ENCODE results near the gene ERBB4. TPM values are rescaled to one million over a fixed set of nuclear protein-coding genes. Genes with fewer than 3 reads are reported as not detected.

Gene ERBB4
- total RNA-seq, 1 experiment from 2014 or later: 2.9 TPM

DNA sequence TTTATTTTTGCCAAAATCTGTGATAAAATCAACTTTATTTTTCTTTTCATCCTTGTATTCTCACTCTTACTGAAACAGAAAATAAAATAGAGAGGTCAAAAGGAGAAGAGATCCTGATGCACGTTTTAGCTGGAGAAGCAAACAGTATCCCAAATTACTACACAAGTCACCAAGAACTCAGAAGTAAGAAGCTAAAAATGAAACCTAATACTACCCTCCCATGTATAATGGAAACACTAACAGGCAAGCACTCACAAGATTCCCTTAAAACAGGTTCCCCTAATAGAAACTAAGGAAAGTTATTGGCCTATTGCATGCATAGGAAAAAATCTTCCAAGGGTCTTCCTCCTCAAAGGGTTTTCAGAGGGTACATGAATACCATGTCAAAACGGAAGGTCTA, 927.0 kb downstream of the ERBB4 start:
- intact Hi-C loops (cut with micrococcal nuclease; ENCODE audit: unreplicated experiment): no loop called here
- H3K27ac Mint-ChIP-seq (ENCODE audit: unreplicated experiment): no peak overlapping the region
- CTCF ChIA-PET: no interaction called here
- H3K4me3 Mint-ChIP-seq (ENCODE audit: low read depth, unreplicated experiment): no peak overlapping the region
- DNase-seq: no peak
- no peaks in the 10 kb centered on the region for H3K27me3 Mint-ChIP-seq (ENCODE audit: unreplicated experiment)
- TF ChIP-seq CTCF (IDR thresholded peaks at IDR 0.05; ENCODE audit: unreplicated experiment): no peak
- no peaks in the 10 kb centered on the region for H3K4me1 Mint-ChIP-seq (ENCODE audit: low read depth, unreplicated experiment)
- H3K36me3 Mint-ChIP-seq (ENCODE audit: insufficient read depth, unreplicated experiment): no peaks in the 10 kb centered on the region
- BruUV-seq (replicated peaks): no TSS peak
- H3K9me3 Mint-ChIP-seq (ENCODE audit: low read depth, unreplicated experiment): peaks cover 7% of the 10 kb centered on the region

DNA sequence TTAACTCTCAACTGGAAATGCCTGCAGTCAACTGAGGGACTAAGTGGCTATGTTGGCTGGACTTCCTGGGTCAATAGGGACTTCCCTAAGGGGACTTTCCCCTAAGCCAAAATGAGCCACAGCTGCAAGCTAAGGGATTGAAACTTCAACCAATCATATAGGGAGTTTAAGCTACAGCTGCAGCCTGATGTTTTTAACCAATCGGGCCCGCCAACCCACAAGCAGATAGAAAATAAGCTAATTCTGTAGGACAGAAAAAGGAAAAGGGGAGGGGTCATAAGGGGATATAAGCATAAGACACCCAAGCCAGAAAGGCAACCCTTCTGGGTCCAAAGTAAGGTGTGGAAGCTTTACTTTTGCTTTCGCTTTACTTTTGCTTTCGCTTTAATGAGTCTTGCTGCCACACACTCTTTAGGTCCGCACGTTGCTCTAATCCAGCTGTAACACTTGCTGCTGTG, 927.5 kb downstream of the ERBB4 start:
- peaks cover 7% of the 10 kb centered on the region for H3K9me3 Mint-ChIP-seq (ENCODE audit: low read depth, unreplicated experiment)
- DNase-seq: no peak
- no peak overlapping the region for H3K4me3 Mint-ChIP-seq (ENCODE audit: low read depth, unreplicated experiment)
- intact Hi-C loops (cut with micrococcal nuclease; ENCODE audit: unreplicated experiment): no loop called here
- H3K4me1 Mint-ChIP-seq (ENCODE audit: low read depth, unreplicated experiment): no peaks in the 10 kb centered on the region
- TF ChIP-seq CTCF (IDR thresholded peaks at IDR 0.05; ENCODE audit: unreplicated experiment): no peak
- no peaks in the 10 kb centered on the region for H3K27me3 Mint-ChIP-seq (ENCODE audit: unreplicated experiment)
- CTCF ChIA-PET: no interaction called here
- BruUV-seq (replicated peaks): no TSS peak
- H3K36me3 Mint-ChIP-seq (ENCODE audit: insufficient read depth, unreplicated experiment): no peaks in the 10 kb centered on the region
- no peak overlapping the region for H3K27ac Mint-ChIP-seq (ENCODE audit: unreplicated experiment)

GRCh38 chr2:211609127-211609526, 929.5 kb downstream of the ERBB4 start:
- BruUV-seq (replicated peaks): no TSS peak
- Mint-ChIP-seq H3K4me1 (ENCODE audit: low read depth, unreplicated experiment) (no peaks in the 10 kb centered on the region), H3K9me3 (ENCODE audit: low read depth, unreplicated experiment) (peaks cover 7% of the 10 kb centered on the region), H3K4me3 (ENCODE audit: low read depth, unreplicated experiment) (no peak overlapping the region), H3K36me3 (ENCODE audit: insufficient read depth, unreplicated experiment) (no peaks in the 10 kb centered on the region), H3K27ac (ENCODE audit: unreplicated experiment) (no peak overlapping the region), H3K27me3 (ENCODE audit: unreplicated experiment) (no peaks in the 10 kb centered on the region)
- CTCF ChIA-PET: no interaction called here
- peak; percentile 4 for DNase-seq
- no peak for TF ChIP-seq CTCF (IDR thresholded peaks at IDR 0.05; ENCODE audit: unreplicated experiment)
- intact Hi-C loops (cut with micrococcal nuclease; ENCODE audit: unreplicated experiment): no loop called here

- H3K9me3 Mint-ChIP-seq (ENCODE audit: low read depth, unreplicated experiment): peaks cover 15% of the 10 kb centered on the region
Measured at GRCh38 chr2:211599146-211599545, 939.5 kb downstream of the ERBB4 start.

More at GRCh38 chr2:211599146-211599545, 939.5 kb downstream of the ERBB4 start:
- DNase-seq: no peak
- H3K27me3 Mint-ChIP-seq (ENCODE audit: unreplicated experiment): no peaks in the 10 kb centered on the region
- no TSS peak for BruUV-seq (replicated peaks)
- CTCF ChIA-PET: no interaction called here
- TF ChIP-seq CTCF (IDR thresholded peaks at IDR 0.05; ENCODE audit: unreplicated experiment): no peak
- no peaks in the 10 kb centered on the region for H3K4me1 Mint-ChIP-seq (ENCODE audit: low read depth, unreplicated experiment)
- no peak overlapping the region for H3K4me3 Mint-ChIP-seq (ENCODE audit: low read depth, unreplicated experiment)
- intact Hi-C loops (cut with micrococcal nuclease; ENCODE audit: unreplicated experiment): no loop called here
- H3K36me3 Mint-ChIP-seq (ENCODE audit: insufficient read depth, unreplicated experiment): no peaks in the 10 kb centered on the region
- no peak overlapping the region for H3K27ac Mint-ChIP-seq (ENCODE audit: unreplicated experiment)

All from Calu3 (cell line).